GM12878 (cell line): ENCODE results near the gene HDAC7. TPM values are rescaled to one million over a fixed set of nuclear protein-coding genes. Genes with fewer than 3 reads are reported as not detected.

Experiments
- ATAC-seq: fragments of 200-7000 bp; cut with Tn5 transposase; 3 replicates; pipeline ENCODE4 v1.9.1; 2020; ENCODE audit warnings: mild to moderate bottlenecking, moderate library complexity
- BruUV-seq: library from RNA; stranded (reverse); fragments of 400-500 nt; replicated peaks from 2 replicates; lab custom pipeline; 2021; lab: Mats Ljungman, UMichigan
- CTCF ChIA-PET: fragments of 300-600 bp; sonication (Branson Sonifier 250); formaldehyde crosslinking; extraction: SDS; loops from one replicate; lab custom pipeline; 2021; ENCODE audit warnings: inconsistent platforms; lab: Yijun Ruan, JAX
- POLR2A ChIA-PET: fragments of 350-600 bp; formaldehyde crosslinking; extraction: SDS; loops from one replicate; lab custom pipeline; 2021; ENCODE audit warnings: inconsistent platforms; lab: Charles Lee
- RAD21 ChIA-PET: fragments of 300-600 bp; sonication (Branson Sonifier 250); formaldehyde crosslinking; loops from one replicate; lab custom pipeline; 2023; ENCODE audit warnings: antibody characterized with exemption; ENCODE audit not compliant: unreplicated experiment; lab: Charles Lee
- SMC1A ChIA-PET: fragments of 300-600 bp; sonication (Branson Sonifier 250); formaldehyde crosslinking; loops from one replicate; lab custom pipeline; 2023; ENCODE audit not compliant: unreplicated experiment, uncharacterized antibody; lab: Charles Lee
- DNase-seq: peaks from one replicate; pipeline ENCODE4 v3.0.0-alpha.2; 2011; ENCODE audit warnings: low read depth, low spot score
- FAIRE-seq: peaks from 3 replicates; lab custom pipeline; 2011; peaks lifted over from hg19 to GRCh38; lab: Jason Lieb, UNC
- H2AFZ ChIP-seq: 2 replicates; pipeline ENCODE4 v1.6.0; 2011; ENCODE audit warnings: low read depth, low read length, control low read depth; ENCODE audit not compliant: control insufficient read depth
- H3K27ac ChIP-seq: 2 replicates; pipeline ENCODE4 v1.5.1; 2011; ENCODE audit warnings: control low read depth; ENCODE audit not compliant: control insufficient read depth, insufficient read depth
- H3K27me3 ChIP-seq, 2 experiments: replicated peaks in 1 of 2; 2 replicates each; pipeline versions ENCODE4 v1.6.0 to v1.6.1; 2011; ENCODE audit warnings: low read length in 1 of 2; ENCODE audit not compliant: control insufficient read depth in 2 of 2, insufficient read depth in 2 of 2
- H3K36me3 ChIP-seq, 2 experiments: 2 replicates each; pipeline ENCODE4 v1.5.1; 2011; ENCODE audit warnings: low read length in 1 of 2; ENCODE audit not compliant: control insufficient read depth in 2 of 2, insufficient read depth in 2 of 2
- H3K4me1 ChIP-seq: 2 replicates; pipeline ENCODE4 v1.6.1; 2011; ENCODE audit warnings: mild to moderate bottlenecking, low read length, moderate library complexity, mixed read lengths; ENCODE audit not compliant: control insufficient read depth, insufficient read depth
- H3K4me2 ChIP-seq: 2 replicates; pipeline ENCODE4 v1.6.0; 2011; ENCODE audit warnings: control low read depth; ENCODE audit not compliant: control insufficient read depth, insufficient read depth
- H3K4me3 ChIP-seq: fragments of 200-600 bp; sonication (generic); 2 replicates; pipeline ENCODE4 v1.5.1; 2016
- H3K79me2 ChIP-seq: 2 replicates; pipeline ENCODE4 v1.6.0; 2011; ENCODE audit warnings: low read length; ENCODE audit not compliant: control insufficient read depth, insufficient read depth
- H3K9ac ChIP-seq: 2 replicates; pipeline ENCODE4 v1.8.0; 2011; ENCODE audit warnings: low read length, control low read depth, mixed read lengths; ENCODE audit not compliant: control insufficient read depth, insufficient read depth
- H3K9me3 ChIP-seq: replicated peaks from 3 replicates; pipeline ENCODE4 v1.5.1; 2011; ENCODE audit warnings: mild to moderate bottlenecking, low read length; ENCODE audit not compliant: control insufficient read depth, insufficient read depth
- H4K20me1 ChIP-seq: 2 replicates; pipeline ENCODE4 v1.6.0; 2011; ENCODE audit not compliant: control insufficient read depth, insufficient read depth
- ASH2L ChIP-seq: fragments of 300-600, 200-600 bp; sonication (generic); IDR thresholded peaks from 2 replicates; pipeline ENCODE4 v1.6.1; 2017; ENCODE audit warnings: low read depth, mild to moderate bottlenecking, borderline replicate concordance
- CREB1 ChIP-seq: IDR thresholded peaks from 2 replicates; pipeline ENCODE4 v1.6.1; 2012; ENCODE audit warnings: low read depth, mild to moderate bottlenecking, inconsistent platforms
- EP300 ChIP-seq, 2 experiments: fragments of 150-350 bp in 1 of 2; IDR thresholded peaks; 2 replicates each; pipeline ENCODE4 v1.6.1; 2011 to 2012; ENCODE audit warnings: low read depth in 2 of 2, low read length in 2 of 2, borderline replicate concordance in 1 of 2, improper control_type of control experiment in 1 of 2, inconsistent platforms in 1 of 2; ENCODE audit not compliant: control insufficient read depth in 1 of 2
- ESRRA ChIP-seq: IDR thresholded peaks from 2 replicates; pipeline ENCODE4 v1.6.1; 2012; ENCODE audit warnings: mild to moderate bottlenecking, low read length, improper control_type of control experiment
- FOS ChIP-seq: IDR thresholded peaks from 3 replicates; pipeline ENCODE4 v1.6.1; 2011; ENCODE audit warnings: borderline replicate concordance; ENCODE audit not compliant: insufficient read length; ENCODE audit errors: extremely low read depth
- IKZF1 ChIP-seq: fragments of 450-650 bp; conservative IDR thresholded peaks from 2 replicates; pipeline ENCODE4 v1.6.1; 2017; ENCODE audit warnings: antibody characterized with exemption, mild to moderate bottlenecking
- IRF5 ChIP-seq: fragments of 450-650 bp; IDR thresholded peaks from 2 replicates; pipeline ENCODE4 v1.6.1; 2017; ENCODE audit warnings: borderline replicate concordance
- KAT2A ChIP-seq: conservative IDR thresholded peaks from 2 replicates; pipeline ENCODE4 v1.6.1; 2011; ENCODE audit warnings: low read depth, low read length; ENCODE audit not compliant: control insufficient read depth
- NFYB ChIP-seq: IDR thresholded peaks from 2 replicates; pipeline ENCODE4 v1.6.1; 2011; ENCODE audit warnings: low read depth, mild to moderate bottlenecking, low read length, improper control_type of control experiment, moderate library complexity; ENCODE audit not compliant: insufficient read depth
- PRDM15 ChIP-seq: fragments of 450-650 bp; formaldehyde crosslinking; IDR thresholded peaks from 2 replicates; pipeline ENCODE4 v1.4.0; 2020; ENCODE audit warnings: mild to moderate bottlenecking, moderate library complexity
- SUZ12 ChIP-seq: fragments of 200-600 bp; sonication (generic); IDR thresholded peaks from one replicate; pipeline ENCODE4 v1.6.1; 2018; ENCODE audit warnings: antibody characterized with exemption, mild to moderate bottlenecking; ENCODE audit not compliant: unreplicated experiment
- TBL1XR1 ChIP-seq: IDR thresholded peaks from 2 replicates; pipeline ENCODE4 v1.6.1; 2012; ENCODE audit warnings: low read depth, low read length, improper control_type of control experiment
- WGBS: methylation state at CpG from one replicate; pipeline ENCODE4 v1.1.6; 2016; ENCODE audit warnings: low lambda C conversion rate; ENCODE audit not compliant: insufficient replicate concordance, insufficient coverage; ENCODE audit errors: missing lambda C conversion rate; 5-methylcytosine and 5-hydroxymethylcytosine counted together
- in situ Hi-C: fragments of 300-500 bp; cut with MboI; formaldehyde crosslinking; loops from 9 replicates; pipeline ENCODE4 v1.14.3; 2018; ENCODE audit warnings: mixed read lengths
- intact Hi-C: fragments of 100-400 bp; cut with micrococcal nuclease; formaldehyde crosslinking; loops from one replicate; pipeline ENCODE4 v1.14.2; 2022; ENCODE audit not compliant: unreplicated experiment
- polyA plus RNA-seq, 11 experiments: library from polyadenylated mRNA; depleted of rRNA in 4 of 11; unstranded in 6 of 11; stranded (reverse) in 5 of 11; fragments of >200 nt; fragmentation: Nextera tagmentation in 4 of 11; fragmentation: Illumina TruSeq in 1 of 11; extraction: Ambion mirVana in 4 of 11; extraction: Trizol in 1 of 11; gene quantifications; 1 replicate in 1 of 11; 2 replicates in 10 of 11; pipeline versions ENCODE4 v1.2.1 to v1.2.3, GENCODE V29; 2011 to 2016; ENCODE audit warnings: inconsistent platforms in 2 of 11, missing spikeins in 2 of 11, low read depth in 1 of 11
- total RNA-seq, 4 experiments: library from RNA; depleted of rRNA in 3 of 4; stranded (reverse); fragments of >200 nt in 3 of 4; fragmentation: Illumina TruSeq in 1 of 4; extraction: Trizol in 1 of 4; gene quantifications; 2 replicates each; pipeline versions ENCODE4 v1.2.1 to v1.2.3, GENCODE V29; 2013 to 2021

HDAC7 gene
- total and polyA plus RNA-seq, 10 of the 15 experiments (the other 5 are each of a cell fraction or from before 2014, with no cell fraction given): 0.47 to 18.3 (median 5.4) TPM

GRCh38 chr12:47789141-47789540 lies 30.6 kb downstream of the HDAC7 start:
- Histone ChIP-seq H2AFZ (no peak overlapping the region), H4K20me1 (no peaks in the 10 kb centered on the region), H3K9me3 (no peaks in the 10 kb centered on the region), H3K4me2 (no peak overlapping the region), H3K36me3 (peaks cover 0 to 4% of the 10 kb centered on the region in 2 experiments; a peak in 1 of 4 replicates), H3K4me3 (no peak overlapping the region), H3K4me1 (no peaks in the 10 kb centered on the region), H3K9ac (no peak overlapping the region)
- POLR2A ChIA-PET: no interaction called here
- SMC1A ChIA-PET: interaction anchor here (1.6 to 1.7 kb wide), 2 partner anchors 49 to 50 kb away, joined by 3 to 4 read pairs; no protein-coding TSS in a partner anchor
- intact Hi-C loops: no loop called here
- FAIRE-seq: no peak
- CTCF ChIA-PET: interaction anchor here (1.2 to 5.3 kb wide), 2 partner anchors 12 to 47 kb away, joined by 5 to 36 read pairs; no protein-coding TSS in a partner anchor
- RAD21 ChIA-PET: interaction anchor here (1.2 kb wide), 1 partner anchor 50 kb away, joined by 3 read pairs; no protein-coding TSS in a partner anchor
- no TSS peak for BruUV-seq
- in situ Hi-C loops: no loop called here
- TF ChIP-seq PRDM15 (CRISPR knock-in tag) (no peak), ESRRA (no peak), TBL1XR1 (no peak), ASH2L (no peak), IRF5 (no peak), KAT2A (no peak), CREB1 (no peak), NFYB (no peak), FOS (no peak), IKZF1 (no peak), EP300 (IDR thresholded peaks at IDR 0.05; ENCODE audit: borderline replicate concordance in 1 of 2, control insufficient read depth in 1 of 2, low read depth in 2 of 2, low read length in 2 of 2) (no peak), SUZ12 (no peak)
- TF ChIP-seq, all 136 proteins: peak for 0
- Histone ChIP-seq H3K27me3 (no peaks in the 10 kb centered on the region), H3K79me2 (no peaks in the 10 kb centered on the region), H3K27ac (no peak overlapping the region)
- no peak for DNase-seq
- WGBS: 91% methylated on average over 5 of the region's 5 CpGs
- ATAC-seq: no peak
